Keratinocyte (primary cell): ENCODE results near the gene MRPL9. TPM values are rescaled to one million over a fixed set of nuclear protein-coding genes. Genes with fewer than 3 reads are reported as not detected.

ENCODE experiments used
- DNase-seq: peaks from one replicate; pipeline ENCODE4 v3.0.0-alpha.2; 2011; ENCODE audit warnings: low read depth, missing footprints, low spot score
- FAIRE-seq: peaks from 2 replicates; lab custom pipeline; 2011; peaks lifted over from hg19 to GRCh38; lab: Jason Lieb, UNC
- H2AFZ ChIP-seq: 2 replicates; pipeline ENCODE4 v1.6.0; 2012; ENCODE audit warnings: low read length, control low read depth, inconsistent platforms; ENCODE audit not compliant: control insufficient read depth
- H3K27ac ChIP-seq: 2 replicates; pipeline ENCODE4 v1.5.1; 2011; ENCODE audit warnings: low read length; ENCODE audit not compliant: control insufficient read depth, insufficient read depth
- H3K27me3 ChIP-seq: 3 replicates; pipeline ENCODE4 v1.6.0; 2011; ENCODE audit warnings: low read length; ENCODE audit not compliant: control insufficient read depth, insufficient read depth; ENCODE audit errors: extremely low read depth
- H3K36me3 ChIP-seq, 2 experiments: 2 replicates in 1 of 2; 3 replicates in 1 of 2; pipeline ENCODE4 v1.5.1; 2011; ENCODE audit warnings: low read length in 2 of 2, mild to moderate bottlenecking in 1 of 2; ENCODE audit not compliant: control insufficient read depth in 2 of 2, insufficient read depth in 2 of 2; ENCODE audit errors: extremely low read depth in 1 of 2
- H3K4me1 ChIP-seq: 3 replicates; pipeline ENCODE4 v1.5.1; 2011; ENCODE audit warnings: low read length; ENCODE audit not compliant: control insufficient read depth, insufficient read depth; ENCODE audit errors: extremely low read depth
- H3K4me2 ChIP-seq: 3 replicates; pipeline ENCODE4 v1.6.0; 2011; ENCODE audit warnings: low read depth, low read length; ENCODE audit not compliant: control insufficient read depth, insufficient read depth; ENCODE audit errors: extremely low read depth
- H3K4me3 ChIP-seq, 3 experiments: fragments of 200-600 bp in 1 of 3; sonication (generic) in 1 of 3; 2 replicates in 2 of 3; 3 replicates in 1 of 3; pipeline ENCODE4 v1.5.1; 2011 to 2016; ENCODE audit warnings: low read length in 3 of 3, mild to moderate bottlenecking in 3 of 3, control low read depth in 2 of 3, inconsistent platforms in 1 of 3, low read depth in 1 of 3, mixed read lengths in 1 of 3, mixed run types in 1 of 3, moderate library complexity in 1 of 3; ENCODE audit not compliant: control insufficient read depth in 2 of 3, insufficient read depth in 2 of 3; ENCODE audit errors: extremely low read depth in 1 of 3
- H3K79me2 ChIP-seq: 2 replicates; pipeline ENCODE4 v1.6.0; 2012; ENCODE audit warnings: low read length; ENCODE audit not compliant: control insufficient read depth, insufficient read depth
- H3K9ac ChIP-seq: 3 replicates; pipeline ENCODE4 v1.6.0; 2011; ENCODE audit warnings: low read length; ENCODE audit not compliant: control insufficient read depth, insufficient read depth; ENCODE audit errors: extremely low read depth
- H3K9me1 ChIP-seq: 3 replicates; pipeline ENCODE4 v1.6.0; 2011; ENCODE audit warnings: low read length; ENCODE audit not compliant: control insufficient read depth, insufficient read depth; ENCODE audit errors: extremely low read depth
- H3K9me3 ChIP-seq: 2 replicates; pipeline ENCODE4 v1.5.1; 2012; ENCODE audit warnings: low read depth, low read length; ENCODE audit not compliant: control insufficient read depth
- H4K20me1 ChIP-seq: 3 replicates; pipeline ENCODE4 v1.6.0; 2011; ENCODE audit warnings: low read length; ENCODE audit not compliant: control insufficient read depth, insufficient read depth; ENCODE audit errors: extremely low read depth
- EZH2 ChIP-seq: IDR thresholded peaks from one replicate; pipeline ENCODE4 v1.6.1; 2012; ENCODE audit warnings: inconsistent platforms, mild to moderate bottlenecking, low read length, moderate library complexity
- dilution Hi-C: fragments of 300-500 bp; cut with MboI; formaldehyde crosslinking; loops from one replicate; pipeline ENCODE4 v1.7.0; 2020; ENCODE audit warnings: low sequenced_read_pairs; ENCODE audit not compliant: extremely low pct_ligation_motif_present
- polyA plus RNA-seq, 5 experiments: library from polyadenylated mRNA; depleted of rRNA in 3 of 5; stranded (reverse) in 3 of 5; stranded (forward) in 1 of 5; unstranded in 1 of 5; fragments of >200 nt; gene quantifications; 1 replicate in 1 of 5; 2 replicates in 3 of 5; 3 replicates in 1 of 5; pipeline versions ENCODE4 v1.2.1 to v1.2.3, GENCODE V29; 2011 to 2012; ENCODE audit warnings: missing spikeins in 2 of 5, low read depth in 1 of 5, low replicate concordance in 1 of 5
- TF ChIP-seq, protein P1 (sequence below), 3 experiments: IDR thresholded peaks in 1 of 3; conservative IDR thresholded peaks in 1 of 3; optimal IDR thresholded peaks in 1 of 3; 2 replicates in 2 of 3; 3 replicates in 1 of 3; pipeline versions ENCODE3 to v1.5.1; 2011; ENCODE audit warnings: low read length in 3 of 3, mild to moderate bottlenecking in 3 of 3, moderate library complexity in 2 of 3, control low read depth in 1 of 3, inconsistent platforms in 1 of 3; ENCODE audit not compliant: insufficient read depth in 2 of 3; ENCODE audit errors: extremely low read depth in 1 of 3

MRPL9 gene
- polyA plus RNA-seq, 1 donor (not counting 4 experiments of a cell fraction or from before 2014, with no cell fraction given) = 125 TPM

DNA sequence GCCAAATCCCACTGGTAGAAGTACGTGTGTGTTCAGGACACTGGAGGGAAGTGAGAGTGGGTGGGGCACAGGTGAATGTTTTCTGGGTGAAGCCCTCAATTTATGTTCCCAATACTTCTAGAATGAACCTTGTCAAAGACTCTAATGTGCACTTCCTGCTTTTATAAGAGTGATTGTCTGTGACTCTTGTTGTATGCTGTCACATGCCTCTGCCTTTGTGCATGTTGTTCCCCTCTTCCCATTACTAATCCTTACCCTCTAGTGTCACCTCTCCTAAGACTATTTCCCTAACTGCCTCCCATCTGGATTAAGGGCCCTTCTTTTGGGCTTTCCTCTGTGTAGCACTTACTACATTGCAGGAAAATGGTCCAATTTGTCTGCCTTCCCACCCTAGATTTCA, 44.5 kb upstream of the MRPL9 start:
- DNase-seq (no peak), FAIRE-seq (no peak)
- no peak overlapping the region for H3K4me3 ChIP-seq
- no peak overlapping the region for H3K9ac ChIP-seq
- H3K27me3 ChIP-seq = peaks cover 42% of the 10 kb centered on the region
- no peak overlapping the region for H3K27ac ChIP-seq
- TF ChIP-seq, protein P1, sequence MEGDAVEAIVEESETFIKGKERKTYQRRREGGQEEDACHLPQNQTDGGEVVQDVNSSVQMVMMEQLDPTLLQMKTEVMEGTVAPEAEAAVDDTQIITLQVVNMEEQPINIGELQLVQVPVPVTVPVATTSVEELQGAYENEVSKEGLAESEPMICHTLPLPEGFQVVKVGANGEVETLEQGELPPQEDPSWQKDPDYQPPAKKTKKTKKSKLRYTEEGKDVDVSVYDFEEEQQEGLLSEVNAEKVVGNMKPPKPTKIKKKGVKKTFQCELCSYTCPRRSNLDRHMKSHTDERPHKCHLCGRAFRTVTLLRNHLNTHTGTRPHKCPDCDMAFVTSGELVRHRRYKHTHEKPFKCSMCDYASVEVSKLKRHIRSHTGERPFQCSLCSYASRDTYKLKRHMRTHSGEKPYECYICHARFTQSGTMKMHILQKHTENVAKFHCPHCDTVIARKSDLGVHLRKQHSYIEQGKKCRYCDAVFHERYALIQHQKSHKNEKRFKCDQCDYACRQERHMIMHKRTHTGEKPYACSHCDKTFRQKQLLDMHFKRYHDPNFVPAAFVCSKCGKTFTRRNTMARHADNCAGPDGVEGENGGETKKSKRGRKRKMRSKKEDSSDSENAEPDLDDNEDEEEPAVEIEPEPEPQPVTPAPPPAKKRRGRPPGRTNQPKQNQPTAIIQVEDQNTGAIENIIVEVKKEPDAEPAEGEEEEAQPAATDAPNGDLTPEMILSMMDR (optimal IDR thresholded peaks at IDR 0.05 in 1 of 3, IDR thresholded peaks at IDR 0.05 in 1 of 3, conservative IDR thresholded peaks at IDR 0.05 in 1 of 3; ENCODE audit: extremely low read depth in 1 of 3, insufficient read depth in 2 of 3, low read length in 3 of 3) = no peak
- no peak for TF ChIP-seq EZH2
- H3K9me3 ChIP-seq = no peaks in the 10 kb centered on the region
- H2AFZ ChIP-seq = no peak overlapping the region
- H3K4me2 ChIP-seq = no peak overlapping the region
- no peaks in the 10 kb centered on the region for H3K36me3 ChIP-seq
- dilution Hi-C loops = no loop called here
- no peaks in the 10 kb centered on the region for H3K4me1 ChIP-seq
- no peaks in the 10 kb centered on the region for H3K79me2 ChIP-seq
- H3K9me1 ChIP-seq = no peaks in the 10 kb centered on the region
- no peaks in the 10 kb centered on the region for H4K20me1 ChIP-seq

GRCh38 chr1:151807131-151807530, 43.8 kb upstream of the MRPL9 start:
- no peak for FAIRE-seq
- TF ChIP-seq EZH2 = no peak
- TF ChIP-seq, protein P1 (optimal IDR thresholded peaks at IDR 0.05 in 1 of 3, IDR thresholded peaks at IDR 0.05 in 1 of 3, conservative IDR thresholded peaks at IDR 0.05 in 1 of 3; ENCODE audit: extremely low read depth in 1 of 3, insufficient read depth in 2 of 3, low read length in 3 of 3) = no peak

More at GRCh38 chr1:151807131-151807530, 43.8 kb upstream of the MRPL9 start:
- no peak overlapping the region for H2AFZ ChIP-seq
- no peaks in the 10 kb centered on the region for H3K4me1 ChIP-seq
- H3K4me3 ChIP-seq = no peak overlapping the region
- no peaks in the 10 kb centered on the region for H3K36me3 ChIP-seq
- no peak overlapping the region for H3K4me2 ChIP-seq
- no peak overlapping the region for H3K9ac ChIP-seq
- H3K27me3 ChIP-seq = peaks cover 48% of the 10 kb centered on the region
- no peaks in the 10 kb centered on the region for H3K9me1 ChIP-seq
- no peaks in the 10 kb centered on the region for H4K20me1 ChIP-seq
- no peaks in the 10 kb centered on the region for H3K9me3 ChIP-seq
- H3K79me2 ChIP-seq = no peaks in the 10 kb centered on the region
- no peak overlapping the region for H3K27ac ChIP-seq
- dilution Hi-C loops = no loop called here
- no peak for DNase-seq
